ENCODE data around the gene DSCAM.

Gene DSCAM

DNA sequence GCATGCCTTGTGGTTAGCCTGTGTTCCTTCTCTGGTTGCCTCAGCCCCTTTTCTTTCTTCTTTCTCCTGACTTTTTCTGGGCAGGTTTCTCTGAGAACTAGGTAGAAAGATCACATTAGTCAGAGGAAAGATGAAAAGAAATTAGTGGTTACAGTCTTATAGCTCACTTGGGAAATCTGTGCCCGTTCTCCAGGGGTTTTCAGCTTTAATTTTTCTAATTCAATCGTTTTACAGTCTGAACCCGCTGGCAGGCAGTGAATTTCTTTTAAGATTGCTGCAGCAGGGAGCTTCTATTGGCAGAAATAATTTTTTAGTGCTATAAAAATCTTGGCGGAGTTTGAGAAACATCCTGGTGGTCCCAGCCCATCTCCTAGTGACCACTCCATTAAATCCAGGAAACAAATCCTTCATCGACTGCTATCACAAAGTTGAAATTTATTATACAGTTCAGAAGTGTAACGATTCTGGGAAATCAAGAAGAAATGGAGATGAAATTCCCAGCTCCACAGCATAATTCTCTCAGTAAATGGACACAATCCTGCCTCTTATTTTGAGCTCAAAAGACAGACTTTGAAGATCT lies 866.6 kb downstream of the DSCAM start:
- H3K27ac ChIP-seq, result no peak overlapping the region

DNA sequence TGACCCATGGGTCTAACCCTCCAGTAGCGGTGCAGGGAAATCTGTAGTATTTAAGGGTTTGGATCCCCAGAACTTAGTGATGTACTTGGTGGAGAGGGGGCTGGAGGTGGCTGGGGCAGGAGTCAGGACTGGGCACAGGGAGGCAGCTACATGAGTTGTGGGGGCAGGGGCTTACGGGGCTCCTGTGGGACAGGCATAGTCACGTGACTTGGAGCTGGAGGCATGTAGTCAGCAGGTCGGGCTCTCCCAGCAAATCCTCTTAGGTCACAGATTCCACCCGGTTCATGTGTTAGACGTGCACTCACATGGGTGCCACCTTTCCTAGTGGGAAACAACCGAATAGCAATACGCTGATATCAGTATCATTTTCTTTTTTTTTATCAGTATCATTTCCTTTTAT lies 867.6 kb downstream of the DSCAM start:
- DNase-seq (ENCODE audit: low read depth, low spot score), result no peak
- no peak overlapping the region for H3K27ac ChIP-seq

More for the DNA sequence above, 866.6 kb downstream of the DSCAM start:
- DNase-seq (ENCODE audit: low read depth, low spot score), result no peak

- DNase-seq (ENCODE audit: low read depth, low spot score), result no peak
- no peak overlapping the region for H3K27ac ChIP-seq
Observed at GRCh38 chr21:39976800-39977199, 870.2 kb downstream of the DSCAM start.

- no peak for DNase-seq (ENCODE audit: low read depth, low spot score)
- no peak overlapping the region for H3K27ac ChIP-seq
Observed at GRCh38 chr21:39972976-39973770, 873.8 kb downstream of the DSCAM start.

DNA sequence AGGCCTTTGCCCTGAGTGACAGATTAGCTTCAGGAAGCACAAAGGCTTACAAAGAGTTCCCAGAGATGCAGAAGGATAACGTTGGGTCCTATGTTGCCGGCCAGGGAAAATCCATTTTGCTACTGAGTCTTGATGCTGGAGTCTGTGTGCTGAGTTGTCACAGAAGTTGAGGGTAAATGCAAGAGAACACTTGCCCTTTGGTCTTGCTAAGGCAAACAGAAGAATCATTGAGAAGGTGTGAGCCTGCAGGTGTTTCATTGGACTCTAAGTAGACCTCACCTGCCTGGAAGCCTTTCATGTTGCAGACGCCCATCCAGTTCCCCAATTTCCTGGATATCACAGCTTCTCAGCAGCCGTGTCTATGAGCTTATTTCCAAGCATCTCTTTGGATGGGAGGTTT lies 874.5 kb downstream of the DSCAM start:
- H3K27ac ChIP-seq, result no peak overlapping the region
- DNase-seq (ENCODE audit: low read depth, low spot score), result no peak

- no peak overlapping the region for H3K27ac ChIP-seq
- no peak for DNase-seq (ENCODE audit: low read depth, low spot score)
Observed at GRCh38 chr21:39971956-39972355, 875.0 kb downstream of the DSCAM start.

- H3K27ac ChIP-seq, result no peak overlapping the region
- no peak for DNase-seq (ENCODE audit: low read depth, low spot score)
Observed at GRCh38 chr21:39969691-39970364, 877.1 kb downstream of the DSCAM start.

GRCh38 chr21:39968010-39968409 lies 878.9 kb downstream of the DSCAM start:
- H3K27ac ChIP-seq, result no peak overlapping the region
- no peak for DNase-seq (ENCODE audit: low read depth, low spot score)

DNA sequence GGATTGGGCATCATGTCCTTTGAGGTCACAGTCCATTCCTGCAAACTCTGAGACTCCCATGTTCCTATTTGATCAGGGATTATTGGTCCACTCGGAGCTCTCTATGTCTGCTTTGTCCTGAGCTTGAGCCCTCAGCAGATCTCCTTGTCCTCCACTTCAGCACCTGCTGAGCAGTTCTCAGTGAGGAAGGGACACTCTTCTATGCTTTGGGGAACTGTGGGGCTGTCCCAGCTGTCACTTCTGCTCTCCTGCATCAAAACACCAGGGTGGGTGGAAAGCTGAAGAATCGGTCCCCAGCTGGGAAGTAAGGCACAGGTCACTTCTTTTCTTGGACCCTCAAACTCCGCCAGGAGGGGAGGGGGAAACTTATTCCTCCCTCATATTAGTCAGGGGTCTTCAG lies 880.2 kb downstream of the DSCAM start:
- no peak for DNase-seq (ENCODE audit: low read depth, low spot score)
- no peak overlapping the region for H3K27ac ChIP-seq

- no peak overlapping the region for H3K27ac ChIP-seq
- DNase-seq (ENCODE audit: low read depth, low spot score), result no peak
Observed at GRCh38 chr21:39965026-39965425, 881.9 kb downstream of the DSCAM start.

GRCh38 chr21:39961251-39961650 lies 885.7 kb downstream of the DSCAM start:
- H3K27ac ChIP-seq, result no peak overlapping the region
- peak; percentile 22 for DNase-seq (ENCODE audit: low read depth, low spot score)
